Measurements from ENCODE around the gene LMO1. TPM values are rescaled to one million over a fixed set of nuclear protein-coding genes. Genes with fewer than 3 reads are reported as not detected.

Gene LMO1
- polyA plus RNA-seq, 3 donors = not detected

GRCh38 chr11:8265681-8266241, 2.1 kb upstream of the LMO1 start:
- no peaks in the 10 kb centered on the region for H3K36me3 ChIP-seq (replicated peaks in 1 of 2; ENCODE audit: control insufficient read depth in 1 of 2, insufficient read depth in 2 of 2, low read length in 2 of 2)
- Mint-ChIP-seq H3K4me1 (peaks cover 20% of the 10 kb centered on the region), H3K36me3 (peaks cover 0 to 2% of the 10 kb centered on the region in 2 donors), H3K27ac (no peak overlapping the region), H3K9me3 (peaks cover 0 to 13% (median 0%) of the 10 kb centered on the region in 7 donors), H3K4me3 (peak overlapping the region in 1 of 2 donors; percentile 21), H3K27me3 (ENCODE audit: low read depth in 3 of 3) (peaks cover 87 to 97% (median 88%) of the 10 kb centered on the region in 3 donors)
- H2AFZ ChIP-seq (ENCODE audit: insufficient read depth, low read depth, low read length, poor library complexity, severe bottlenecking) = no peak overlapping the region
- H3K9me3 ChIP-seq (replicated peaks in 1 of 2; ENCODE audit: control insufficient read depth in 1 of 2, insufficient read depth in 1 of 2, low read length in 2 of 2) = peaks cover 5 to 20% of the 10 kb centered on the region in 2 donors
- H3K27ac ChIP-seq (ENCODE audit: low read depth in 1 of 2, low read length in 2 of 2) = no peak overlapping the region
- H3K79me2 ChIP-seq (ENCODE audit: insufficient read depth, low read length) = no peaks in the 10 kb centered on the region
- H3K4me3 ChIP-seq (replicated peaks in 1 of 3; ENCODE audit: low read depth in 2 of 3, low read length in 3 of 3) = no peak overlapping the region
- intact Hi-C loops (cut with micrococcal nuclease) = loop anchor here in 1 of 2 donors (10.0 kb wide), 1 partner anchor 71 kb away; no protein-coding TSS in a partner anchor
- TF ChIP-seq CTCF (IDR thresholded peaks at IDR 0.05) = no peak
- H3K9ac ChIP-seq (ENCODE audit: insufficient read depth, low read length, poor library complexity, severe bottlenecking) = no peak overlapping the region
- H3K4me2 ChIP-seq (replicated peaks; ENCODE audit: extremely low read depth, low read length, poor library complexity, severe bottlenecking) = no peak overlapping the region
- peaks cover 13 to 27% of the 10 kb centered on the region in 2 donors for H3K4me1 ChIP-seq (ENCODE audit: control insufficient read depth in 1 of 2, insufficient read depth in 2 of 2, low read length in 2 of 2)
- 73% methylated on average over 6 of the region's 6 CpGs for WGBS (ENCODE audit: insufficient coverage)
- DNase-seq = no peak
- H4K20me1 ChIP-seq (ENCODE audit: insufficient read depth, low read length) = no peaks in the 10 kb centered on the region
- H3K27me3 ChIP-seq (ENCODE audit: control insufficient read depth in 2 of 2, insufficient read depth in 2 of 2, low read length in 2 of 2) = peaks cover 62 to 90% of the 10 kb centered on the region in 2 donors

GRCh38 chr11:8263109-8263768, 439 bp downstream of the LMO1 start:
- H3K4me3 ChIP-seq (replicated peaks in 1 of 3; ENCODE audit: low read depth in 2 of 3, low read length in 3 of 3) = peak overlapping the region in 1 of 3 experiments; percentile 42
- peaks cover 29% of the 10 kb centered on the region for H3K4me1 Mint-ChIP-seq
- H3K9ac ChIP-seq (ENCODE audit: insufficient read depth, low read length, poor library complexity, severe bottlenecking) = no peak overlapping the region
- peaks cover 86 to 99% (median 90%) of the 10 kb centered on the region in 3 donors for H3K27me3 Mint-ChIP-seq (ENCODE audit: low read depth in 3 of 3)
- no peak overlapping the region for H3K27ac Mint-ChIP-seq
- peaks cover 5 to 15% of the 10 kb centered on the region in 2 donors for H3K9me3 ChIP-seq (replicated peaks in 1 of 2; ENCODE audit: control insufficient read depth in 1 of 2, insufficient read depth in 1 of 2, low read length in 2 of 2)
- no peak for DNase-seq
- H3K36me3 ChIP-seq (replicated peaks in 1 of 2; ENCODE audit: control insufficient read depth in 1 of 2, insufficient read depth in 2 of 2, low read length in 2 of 2) = no peaks in the 10 kb centered on the region
- no peak overlapping the region for H2AFZ ChIP-seq (ENCODE audit: insufficient read depth, low read depth, low read length, poor library complexity, severe bottlenecking)
- TF ChIP-seq CTCF (IDR thresholded peaks at IDR 0.05) = no peak
- H3K27me3 ChIP-seq (ENCODE audit: control insufficient read depth in 2 of 2, insufficient read depth in 2 of 2, low read length in 2 of 2) = peaks cover 45 to 82% of the 10 kb centered on the region in 2 donors
- peaks cover 21 to 23% of the 10 kb centered on the region in 2 donors for H3K4me1 ChIP-seq (ENCODE audit: control insufficient read depth in 1 of 2, insufficient read depth in 2 of 2, low read length in 2 of 2)
- H3K9me3 Mint-ChIP-seq = peaks cover 0 to 10% (median 0%) of the 10 kb centered on the region in 7 donors
- intact Hi-C loops (cut with micrococcal nuclease) = loop anchor here in 1 of 2 donors (5.0 to 10.0 kb wide), 2 partner anchors 36 to 68 kb away; no protein-coding TSS in a partner anchor
- H4K20me1 ChIP-seq (ENCODE audit: insufficient read depth, low read length) = no peaks in the 10 kb centered on the region
- peak overlapping the region; percentile 64 for H3K4me2 ChIP-seq (replicated peaks; ENCODE audit: extremely low read depth, low read length, poor library complexity, severe bottlenecking)
- H3K4me3 Mint-ChIP-seq = peak overlapping the region; percentile 45 to 78
- no peak overlapping the region for H3K27ac ChIP-seq (ENCODE audit: low read depth in 1 of 2, low read length in 2 of 2)
- H3K79me2 ChIP-seq (ENCODE audit: insufficient read depth, low read length) = no peaks in the 10 kb centered on the region
- H3K36me3 Mint-ChIP-seq = peaks cover 0 to 2% of the 10 kb centered on the region in 2 donors
- 0% methylated on average over 35 of the region's 53 CpGs for WGBS (ENCODE audit: insufficient coverage)

Measured in CD14-positive monocyte (primary cell).